Activated T-helper 1 cell treated with anti-CD3 and anti-CD28 coated beads, Interleukin-12 subunit alpha, Interleukin-12 subunit beta, Interleukin-2, Interleukin-4 antibody, amounts not matched to agents 30 ng/mL and 10 ng/mL and 1 ng/mL, durations not matched to agents 14 hours and 24 hours and 36 hours (primary cell): ENCODE results near the gene CCDC93. TPM values are rescaled to one million over a fixed set of nuclear protein-coding genes. Genes with fewer than 3 reads are reported as not detected.
"Not testable (repeated sequence)": the region's sequence is repeated elsewhere in the genome, so short reads cannot be mapped to it uniquely, and the experiment has no call there.

ENCODE experiments used
- DNase-seq: peaks from one replicate; pipeline ENCODE4 v3.0.0; 2021; ENCODE audit warnings: low spot score
- H3K27ac Mint-ChIP-seq: one replicate; pipeline ENCODE4 v1.8.0; 2021; ENCODE audit warnings: mild to moderate bottlenecking, mixed read lengths
- H3K27me3 Mint-ChIP-seq: one replicate; pipeline ENCODE4 v1.8.0; 2022; ENCODE audit warnings: mild to moderate bottlenecking, moderate library complexity, mixed read lengths; ENCODE audit not compliant: insufficient read depth
- H3K36me3 Mint-ChIP-seq: one replicate; pipeline ENCODE4 v1.8.0; 2021; ENCODE audit warnings: low read depth, mixed read lengths
- H3K4me1 Mint-ChIP-seq: one replicate; pipeline ENCODE4 v1.8.0; 2021; ENCODE audit warnings: low read depth, mixed read lengths
- H3K4me3 Mint-ChIP-seq: one replicate; pipeline ENCODE4 v1.8.0; 2021; ENCODE audit warnings: mild to moderate bottlenecking, moderate library complexity, mixed read lengths
- H3K9me3 Mint-ChIP-seq: one replicate; pipeline ENCODE4 v1.8.0; 2021; ENCODE audit warnings: mixed read lengths
- intact Hi-C: fragments of 100-400 bp; cut with micrococcal nuclease; formaldehyde crosslinking; loops from one replicate; pipeline ENCODE4 v1.15.1; 2024
- total RNA-seq: library from RNA; stranded (reverse); gene quantifications from 2 replicates; pipeline ENCODE4 v1.2.3, GENCODE V29; 2022

CCDC93 gene
- total RNA-seq, 1 donor from 2014 or later: 33.3 TPM

- peaks cover 32% of the 10 kb centered on the region for H3K27me3 Mint-ChIP-seq
- no peaks in the 10 kb centered on the region for H3K4me1 Mint-ChIP-seq
- no peaks in the 10 kb centered on the region for H3K36me3 Mint-ChIP-seq
- H3K4me3 Mint-ChIP-seq: no peak overlapping the region
- no peak overlapping the region for H3K27ac Mint-ChIP-seq
- peaks cover 12% of the 10 kb centered on the region for H3K9me3 Mint-ChIP-seq
- intact Hi-C loops: loop anchor here (1.0 kb wide), 3 partner anchors 18 to 833 kb away; partner anchors contain the start of gene CCDC93
- DNase-seq: no peak
These were observed 18.5 kb upstream of the CCDC93 start for GRCh38 chr2:118032169-118033013.

GRCh38 chr2:118031566-118031965, 17.7 kb upstream of the CCDC93 start:
- Mint-ChIP-seq H3K36me3 (no peaks in the 10 kb centered on the region), H3K27me3 (peaks cover 34% of the 10 kb centered on the region), H3K9me3 (peaks cover 8% of the 10 kb centered on the region), H3K4me3 (no peak overlapping the region), H3K4me1 (no peaks in the 10 kb centered on the region), H3K27ac (no peak overlapping the region)
- DNase-seq: no peak
- intact Hi-C loops: no loop called here

GRCh38 chr2:118029025-118029424, 15.2 kb upstream of the CCDC93 start:
- intact Hi-C loops: no loop called here

GRCh38 chr2:118021356-118021755, 7.5 kb upstream of the CCDC93 start:
- intact Hi-C loops: no loop called here
- Mint-ChIP-seq H3K27ac (no peak overlapping the region), H3K9me3 (no peaks in the 10 kb centered on the region)

More at GRCh38 chr2:118029025-118029424, 15.2 kb upstream of the CCDC93 start:
- no peaks in the 10 kb centered on the region for H3K4me1 Mint-ChIP-seq
- H3K36me3 Mint-ChIP-seq: no peaks in the 10 kb centered on the region
- peaks cover 45% of the 10 kb centered on the region for H3K27me3 Mint-ChIP-seq
- no peak for DNase-seq
- no peaks in the 10 kb centered on the region for H3K9me3 Mint-ChIP-seq
- no peak overlapping the region for H3K4me3 Mint-ChIP-seq
- H3K27ac Mint-ChIP-seq: no peak overlapping the region

GRCh38 chr2:118019821-118020220, 6.0 kb upstream of the CCDC93 start:
- intact Hi-C loops: no loop called here
- Mint-ChIP-seq H3K9me3 (no peaks in the 10 kb centered on the region), H3K27me3 (peaks cover 20% of the 10 kb centered on the region), H3K4me3 (no peak overlapping the region), H3K4me1 (peaks cover 10% of the 10 kb centered on the region), H3K36me3 (no peaks in the 10 kb centered on the region), H3K27ac (no peak overlapping the region)
- no peak for DNase-seq

More at GRCh38 chr2:118021356-118021755, 7.5 kb upstream of the CCDC93 start:
- no peak for DNase-seq
- H3K27me3 Mint-ChIP-seq: peaks cover 27% of the 10 kb centered on the region
- H3K36me3 Mint-ChIP-seq: no peaks in the 10 kb centered on the region
- H3K4me3 Mint-ChIP-seq: no peak overlapping the region
- H3K4me1 Mint-ChIP-seq: peaks cover 9% of the 10 kb centered on the region

GRCh38 chr2:118016911-118017310, 3.0 kb upstream of the CCDC93 start:
- no peaks in the 10 kb centered on the region for H3K36me3 Mint-ChIP-seq
- DNase-seq: no peak
- intact Hi-C loops: no loop called here
- no peak overlapping the region for H3K27ac Mint-ChIP-seq
- no peaks in the 10 kb centered on the region for H3K27me3 Mint-ChIP-seq
- no peaks in the 10 kb centered on the region for H3K9me3 Mint-ChIP-seq
- no peak overlapping the region for H3K4me3 Mint-ChIP-seq
- peaks cover 28% of the 10 kb centered on the region for H3K4me1 Mint-ChIP-seq

- intact Hi-C loops: loop anchor here (2.0 kb wide), 2 partner anchors 295 to 1351 kb away; partner anchors contain the start of genes C2orf76 and DBI
- H3K4me1 Mint-ChIP-seq: peaks cover 36% of the 10 kb centered on the region
- not testable (repeated sequence) for H3K27ac Mint-ChIP-seq, H3K27me3 Mint-ChIP-seq, H3K9me3 Mint-ChIP-seq, H3K4me3 Mint-ChIP-seq, DNase-seq, H3K36me3 Mint-ChIP-seq
These were observed 1.9 kb upstream of the CCDC93 start for GRCh38 chr2:118015761-118016160.

- H3K4me3 Mint-ChIP-seq: peak overlapping the region; percentile 92
- peaks cover 5% of the 10 kb centered on the region for H3K36me3 Mint-ChIP-seq
- DNase-seq: no peak
- no peaks in the 10 kb centered on the region for H3K27me3 Mint-ChIP-seq
- peak overlapping the region; percentile 79 for H3K27ac Mint-ChIP-seq
- peaks cover 42% of the 10 kb centered on the region for H3K4me1 Mint-ChIP-seq
- intact Hi-C loops: loop anchor here (1.0 to 2.0 kb wide), 6 partner anchors 11 to 1352 kb away; partner anchors contain the start of genes C2orf76, DBI, DDX18 and INSIG2
- no peaks in the 10 kb centered on the region for H3K9me3 Mint-ChIP-seq
These were observed 588 bp upstream of the CCDC93 start for GRCh38 chr2:118014492-118014824.

GRCh38 chr2:118013221-118013723, 598 bp downstream of the CCDC93 start:
- intact Hi-C loops: no loop called here
- DNase-seq: peak; percentile 31
- Mint-ChIP-seq H3K9me3 (no peaks in the 10 kb centered on the region), H3K36me3 (peaks cover 5% of the 10 kb centered on the region), H3K27ac (peak overlapping the region; percentile 75), H3K4me1 (peaks cover 42% of the 10 kb centered on the region), H3K4me3 (peak overlapping the region; percentile 92), H3K27me3 (no peaks in the 10 kb centered on the region)

GRCh38 chr2:118012778-118013177, 1.1 kb downstream of the CCDC93 start:
- Mint-ChIP-seq H3K27me3 (no peaks in the 10 kb centered on the region), H3K4me3 (peak overlapping the region; percentile 92), H3K4me1 (peaks cover 42% of the 10 kb centered on the region), H3K27ac (peak overlapping the region; percentile 75), H3K9me3 (no peaks in the 10 kb centered on the region), H3K36me3 (peaks cover 7% of the 10 kb centered on the region)
- no peak for DNase-seq
- intact Hi-C loops: no loop called here

- intact Hi-C loops: no loop called here
These were observed 3.4 kb downstream of the CCDC93 start for GRCh38 chr2:118010473-118010872.

GRCh38 chr2:118006861-118007260, 7.0 kb downstream of the CCDC93 start:
- no peak overlapping the region for H3K27ac Mint-ChIP-seq
- peaks cover 21% of the 10 kb centered on the region for H3K4me1 Mint-ChIP-seq
- no peak overlapping the region for H3K4me3 Mint-ChIP-seq
- H3K9me3 Mint-ChIP-seq: no peaks in the 10 kb centered on the region
- intact Hi-C loops: no loop called here
- no peaks in the 10 kb centered on the region for H3K27me3 Mint-ChIP-seq
- peaks cover 25% of the 10 kb centered on the region for H3K36me3 Mint-ChIP-seq
- no peak for DNase-seq

More at GRCh38 chr2:118010473-118010872, 3.4 kb downstream of the CCDC93 start:
- Mint-ChIP-seq H3K4me1 (peaks cover 33% of the 10 kb centered on the region), H3K27me3 (no peaks in the 10 kb centered on the region), H3K36me3 (peaks cover 19% of the 10 kb centered on the region), H3K27ac (no peak overlapping the region), H3K4me3 (no peak overlapping the region), H3K9me3 (no peaks in the 10 kb centered on the region)
- no peak for DNase-seq

- DNase-seq: no peak
- no peak overlapping the region for H3K4me3 Mint-ChIP-seq
- peaks cover 16% of the 10 kb centered on the region for H3K4me1 Mint-ChIP-seq
- H3K27me3 Mint-ChIP-seq: no peaks in the 10 kb centered on the region
- H3K36me3 Mint-ChIP-seq: peaks cover 28% of the 10 kb centered on the region
- H3K27ac Mint-ChIP-seq: no peak overlapping the region
- no peaks in the 10 kb centered on the region for H3K9me3 Mint-ChIP-seq
- intact Hi-C loops: no loop called here
These were observed 7.5 kb downstream of the CCDC93 start for GRCh38 chr2:118006326-118006725.
